GM23248 (cell line): ENCODE results near the gene ELL2.

Source experiments
- EZH2 ChIP-seq: fragments of 200-600 bp; sonication (generic); IDR thresholded peaks from 2 replicates; pipeline ENCODE4 v1.6.1; 2018; ENCODE audit warnings: antibody characterized with exemption, mild to moderate bottlenecking; ENCODE audit not compliant: insufficient read depth, poor library complexity, severe bottlenecking
- EZH2phosphoT487 ChIP-seq: fragments of 200-600 bp; sonication (generic); IDR thresholded peaks from 2 replicates; pipeline ENCODE4 v1.6.1; 2018; ENCODE audit warnings: antibody characterized with exemption, moderate library complexity, mild to moderate bottlenecking, low read depth; ENCODE audit not compliant: insufficient read depth

- no peak for TF ChIP-seq EZH2
- no peak for TF ChIP-seq EZH2phosphoT487
Measured at GRCh38 chr5:95959888-95960666, 1.6 kb downstream of the ELL2 start.
